OCI-LY1 (cell line): ENCODE results near the gene MCC.

Experiments used
- H2AFZ ChIP-seq: fragments of 200-600 bp; sonication (generic), shearing (Covaris generic); 2 replicates; pipeline ENCODE4 v1.6.0; 2014; ENCODE audit warnings: antibody characterized with exemption, mild to moderate bottlenecking, low read length
- H3F3A ChIP-seq: fragments of 200-600 bp; sonication (generic), shearing (Covaris generic); 2 replicates; pipeline ENCODE4 v1.6.0; 2014; ENCODE audit warnings: mild to moderate bottlenecking, antibody characterized with exemption, low read length, moderate library complexity; ENCODE audit not compliant: insufficient read depth
- H3K27ac ChIP-seq: fragments of 200-600 bp; sonication (generic); 2 replicates; pipeline ENCODE4 v1.5.1; 2014; ENCODE audit warnings: low read length, mixed run types, mild to moderate bottlenecking, low read depth; ENCODE audit not compliant: poor library complexity, severe bottlenecking
- H3K27me3 ChIP-seq: fragments of 200-600 bp; sonication (generic); 2 replicates; pipeline ENCODE4 v1.6.0; 2014; ENCODE audit warnings: antibody characterized with exemption, mild to moderate bottlenecking, low read length, moderate library complexity; ENCODE audit not compliant: insufficient read depth
- H3K36me3 ChIP-seq: fragments of 200-600 bp; sonication (generic); 2 replicates; pipeline ENCODE4 v1.6.1; 2014; ENCODE audit warnings: mild to moderate bottlenecking, antibody characterized with exemption, low read length, moderate library complexity, mixed read lengths; ENCODE audit not compliant: insufficient read depth
- H3K4me1 ChIP-seq: fragments of 200-600 bp; sonication (generic); 2 replicates; pipeline ENCODE4 v1.5.1; 2014; ENCODE audit warnings: mild to moderate bottlenecking, low read length, moderate library complexity; ENCODE audit not compliant: insufficient read depth, severe bottlenecking
- H3K4me2 ChIP-seq: fragments of 200-600 bp; sonication (generic), shearing (Covaris generic); 2 replicates; pipeline ENCODE4 v1.6.1; 2014; ENCODE audit warnings: low read length
- H3K4me3 ChIP-seq: fragments of 200-600 bp; sonication (generic); 2 replicates; pipeline ENCODE4 v1.5.1; 2014; ENCODE audit warnings: low read length, low read depth, mild to moderate bottlenecking, mixed read lengths; ENCODE audit not compliant: poor library complexity, severe bottlenecking
- H3K79me2 ChIP-seq: fragments of 200-600 bp; shearing (Covaris generic); 2 replicates; pipeline ENCODE4 v1.6.1; 2016; ENCODE audit warnings: mixed run types, low read length, mixed read lengths; ENCODE audit not compliant: insufficient read depth
- H3K9ac ChIP-seq: fragments of 200-600 bp; sonication (generic), shearing (Covaris generic); 2 replicates; pipeline ENCODE4 v1.6.1; 2014; ENCODE audit warnings: mild to moderate bottlenecking, low read length, mixed read lengths
- H3K9me2 ChIP-seq: fragments of 200-600 bp; sonication (generic), shearing (Covaris generic); 2 replicates; pipeline ENCODE4 v1.6.1; 2014; ENCODE audit warnings: low read depth, mild to moderate bottlenecking, low read length, mixed read lengths
- H3K9me3 ChIP-seq: fragments of 200-600 bp; shearing (Covaris generic); 2 replicates; pipeline ENCODE4 v1.6.1; 2014; ENCODE audit warnings: low read length, mixed read lengths
- H4K20me1 ChIP-seq: fragments of 200-600 bp; sonication (generic), shearing (Covaris generic); 2 replicates; pipeline ENCODE4 v1.6.0; 2016; ENCODE audit warnings: mild to moderate bottlenecking, low read length; ENCODE audit not compliant: insufficient read depth
- EZH2 ChIP-seq: fragments of 200-600 bp; sonication (generic), shearing (Covaris generic); IDR thresholded peaks from 2 replicates; pipeline ENCODE4 v1.8.0; 2017; ENCODE audit warnings: borderline replicate concordance, mixed run types, mild to moderate bottlenecking, antibody characterized with exemption, low read length, moderate library complexity, mixed read lengths
- TF ChIP-seq, protein P1 (sequence below): fragments of 200-600 bp; sonication (generic), shearing (Covaris generic); IDR thresholded peaks from 2 replicates; pipeline ENCODE4 v1.5.1; 2017; ENCODE audit warnings: mild to moderate bottlenecking, antibody characterized with exemption, low read length, moderate library complexity, mixed read lengths

Gene MCC

DNA sequence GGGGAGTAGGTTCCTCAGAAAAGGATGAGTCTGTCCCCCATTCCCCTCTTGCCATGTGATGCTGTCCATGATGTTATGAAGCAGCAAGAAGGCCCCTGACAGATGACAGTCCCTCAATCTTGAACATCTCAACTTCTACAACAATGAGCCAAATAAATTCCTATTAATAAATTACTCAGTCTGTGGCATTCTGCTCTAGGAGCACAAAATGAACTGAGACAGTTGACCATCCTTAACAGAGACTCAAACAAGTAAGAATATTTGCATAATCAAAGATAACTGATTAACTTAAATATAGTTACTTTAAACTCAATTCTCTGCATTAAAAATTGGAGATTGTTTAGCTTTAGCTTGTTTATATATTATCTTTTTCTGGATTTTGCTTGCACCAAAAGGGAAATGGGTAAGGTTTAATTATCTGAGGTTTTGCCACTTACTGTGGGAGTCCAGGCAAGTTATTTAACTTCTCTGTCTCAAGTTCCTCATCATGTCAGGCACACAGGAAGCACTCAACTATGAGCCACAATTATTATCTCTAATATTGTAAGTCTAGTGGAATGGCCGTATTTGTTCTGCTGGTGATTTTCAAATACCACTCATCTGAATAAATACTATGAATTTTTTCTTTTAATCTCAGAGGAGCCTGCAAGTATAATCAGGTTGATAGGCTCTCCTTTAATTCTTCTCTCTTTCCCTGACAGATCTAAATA lies 216.4 kb downstream of the MCC start:
- Histone ChIP-seq H3K4me3 (no peak overlapping the region), H3K79me2 (no peaks in the 10 kb centered on the region), H4K20me1 (no peaks in the 10 kb centered on the region), H2AFZ (no peak overlapping the region), H3K27ac (no peak overlapping the region), H3K4me2 (no peak overlapping the region), H3K9ac (no peak overlapping the region), H3K36me3 (no peaks in the 10 kb centered on the region), H3K27me3 (no peaks in the 10 kb centered on the region; the same call in 1 of the 2 replicates), H3K9me3 (no peaks in the 10 kb centered on the region), H3K9me2 (no peaks in the 10 kb centered on the region), H3K4me1 (no peaks in the 10 kb centered on the region), H3F3A (no peaks in the 10 kb centered on the region)
- TF ChIP-seq EZH2: no peak
- TF ChIP-seq, protein P1, sequence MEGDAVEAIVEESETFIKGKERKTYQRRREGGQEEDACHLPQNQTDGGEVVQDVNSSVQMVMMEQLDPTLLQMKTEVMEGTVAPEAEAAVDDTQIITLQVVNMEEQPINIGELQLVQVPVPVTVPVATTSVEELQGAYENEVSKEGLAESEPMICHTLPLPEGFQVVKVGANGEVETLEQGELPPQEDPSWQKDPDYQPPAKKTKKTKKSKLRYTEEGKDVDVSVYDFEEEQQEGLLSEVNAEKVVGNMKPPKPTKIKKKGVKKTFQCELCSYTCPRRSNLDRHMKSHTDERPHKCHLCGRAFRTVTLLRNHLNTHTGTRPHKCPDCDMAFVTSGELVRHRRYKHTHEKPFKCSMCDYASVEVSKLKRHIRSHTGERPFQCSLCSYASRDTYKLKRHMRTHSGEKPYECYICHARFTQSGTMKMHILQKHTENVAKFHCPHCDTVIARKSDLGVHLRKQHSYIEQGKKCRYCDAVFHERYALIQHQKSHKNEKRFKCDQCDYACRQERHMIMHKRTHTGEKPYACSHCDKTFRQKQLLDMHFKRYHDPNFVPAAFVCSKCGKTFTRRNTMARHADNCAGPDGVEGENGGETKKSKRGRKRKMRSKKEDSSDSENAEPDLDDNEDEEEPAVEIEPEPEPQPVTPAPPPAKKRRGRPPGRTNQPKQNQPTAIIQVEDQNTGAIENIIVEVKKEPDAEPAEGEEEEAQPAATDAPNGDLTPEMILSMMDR: no peak

DNA sequence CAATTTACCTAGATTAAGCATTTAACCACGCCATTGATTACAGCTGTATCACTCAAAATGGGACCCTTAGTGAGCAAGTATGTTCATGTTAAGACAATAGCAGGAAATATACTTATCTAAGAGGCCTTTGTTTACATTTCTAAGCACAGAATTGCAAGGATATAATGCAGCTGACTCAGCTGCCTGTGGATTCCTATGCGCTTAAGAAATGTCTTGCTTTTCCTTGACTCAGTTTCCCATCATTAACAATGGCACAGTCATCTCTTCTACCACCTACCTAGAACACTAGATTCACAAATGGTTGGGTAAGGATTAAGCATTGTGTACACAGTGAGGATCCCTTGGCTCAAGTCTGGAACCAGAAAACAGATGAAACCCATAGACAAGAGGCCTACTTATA lies 217.2 kb downstream of the MCC start:
- Histone ChIP-seq H3K9ac (no peak overlapping the region), H3K4me3 (no peak overlapping the region), H3K4me1 (no peaks in the 10 kb centered on the region), H4K20me1 (no peaks in the 10 kb centered on the region), H3K9me3 (no peaks in the 10 kb centered on the region), H3K4me2 (no peak overlapping the region), H3K27me3 (no peaks in the 10 kb centered on the region; the same call in 1 of the 2 replicates), H3K79me2 (no peaks in the 10 kb centered on the region), H3F3A (no peaks in the 10 kb centered on the region), H3K27ac (no peak overlapping the region), H2AFZ (no peak overlapping the region), H3K9me2 (no peaks in the 10 kb centered on the region), H3K36me3 (no peaks in the 10 kb centered on the region)
- TF ChIP-seq, protein P1: no peak
- TF ChIP-seq EZH2: no peak

DNA sequence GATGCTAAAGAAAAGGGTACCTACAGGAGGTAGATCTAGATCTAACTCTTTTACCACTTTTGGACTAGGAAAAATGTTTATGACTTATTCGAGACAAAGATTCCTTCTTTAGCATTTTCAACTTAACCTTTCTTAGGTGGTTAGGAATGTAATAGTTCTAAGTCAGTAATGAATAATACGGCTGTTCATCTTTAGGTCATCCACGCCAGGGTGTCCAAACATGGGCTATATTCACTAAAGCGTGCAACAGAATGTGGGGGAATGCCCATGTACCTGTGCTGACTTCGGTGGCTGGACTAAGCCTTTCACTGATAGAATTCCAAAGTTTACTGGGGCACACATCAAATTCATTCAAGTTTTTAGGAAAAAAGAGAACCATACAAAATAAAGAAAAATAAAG lies 218.2 kb downstream of the MCC start:
- Histone ChIP-seq H3K4me3 (no peak overlapping the region), H3K27ac (no peak overlapping the region), H4K20me1 (no peaks in the 10 kb centered on the region), H2AFZ (no peak overlapping the region), H3K4me2 (no peak overlapping the region), H3K36me3 (no peaks in the 10 kb centered on the region), H3K9me2 (no peaks in the 10 kb centered on the region), H3K9me3 (no peaks in the 10 kb centered on the region), H3K9ac (no peak overlapping the region), H3F3A (no peaks in the 10 kb centered on the region), H3K4me1 (no peaks in the 10 kb centered on the region), H3K27me3 (no peaks in the 10 kb centered on the region; the same call in 1 of the 2 replicates), H3K79me2 (no peaks in the 10 kb centered on the region)
- TF ChIP-seq EZH2: no peak
- TF ChIP-seq, protein P1: no peak
